DOHH2 (cell line): ENCODE data around the gene SYT7.
A peak's percentile ranks its signal among the peaks of the same experiment; 100 is the strongest.
"Not testable (repeated sequence)": the region's sequence is repeated elsewhere in the genome, so short reads cannot be mapped to it uniquely, and the experiment has no call there.

Experiments used
- H3F3A ChIP-seq: fragments of 200-600 bp; sonication (generic), shearing (Covaris generic); 2 replicates; pipeline ENCODE4 v1.6.0; 2016; ENCODE audit warnings: antibody characterized with exemption, mild to moderate bottlenecking; ENCODE audit not compliant: control insufficient read depth, insufficient read depth
- H3K27ac ChIP-seq: fragments of 200-600 bp; sonication (generic); 2 replicates; pipeline ENCODE4 v1.5.1; 2014; ENCODE audit warnings: low read depth, mild to moderate bottlenecking, low read length, moderate library complexity
- H3K27me3 ChIP-seq: fragments of 200-600 bp; sonication (generic); 2 replicates; pipeline ENCODE4 v1.6.1; 2014; ENCODE audit warnings: mild to moderate bottlenecking, low read length, mixed read lengths; ENCODE audit not compliant: control insufficient read depth
- H3K36me3 ChIP-seq: fragments of 200-600 bp; sonication (generic); 2 replicates; pipeline ENCODE4 v1.6.1; 2014; ENCODE audit warnings: mild to moderate bottlenecking, low read length, moderate library complexity, mixed read lengths; ENCODE audit not compliant: control insufficient read depth
- H3K4me1 ChIP-seq: fragments of 200-600 bp; sonication (generic); 2 replicates; pipeline ENCODE4 v1.6.1; 2014; ENCODE audit warnings: mild to moderate bottlenecking, low read length, mixed read lengths; ENCODE audit not compliant: control insufficient read depth
- H3K4me2 ChIP-seq: fragments of 200-600 bp; sonication (generic); 2 replicates; pipeline ENCODE4 v1.6.0; 2014; ENCODE audit warnings: mild to moderate bottlenecking, low read length, moderate library complexity
- H3K4me3 ChIP-seq: fragments of 200-600 bp; sonication (generic); 2 replicates; pipeline ENCODE4 v1.5.1; 2014; ENCODE audit warnings: mild to moderate bottlenecking, low read length, mixed read lengths
- H3K79me2 ChIP-seq: fragments of 200-600 bp; sonication (generic); 2 replicates; pipeline ENCODE4 v1.6.1; 2014; ENCODE audit warnings: mild to moderate bottlenecking, low read length, mixed read lengths; ENCODE audit not compliant: control insufficient read depth
- H3K9me2 ChIP-seq: fragments of 200-600 bp; sonication (generic); replicated peaks from 2 replicates; pipeline ENCODE4 v1.6.1; 2014; ENCODE audit warnings: mild to moderate bottlenecking, low read length, mixed read lengths; ENCODE audit not compliant: control insufficient read depth
- H3K9me3 ChIP-seq: fragments of 200-600 bp; sonication (generic); 2 replicates; pipeline ENCODE4 v1.6.1; 2014; ENCODE audit warnings: antibody characterized with exemption, low read length, mixed read lengths; ENCODE audit not compliant: control insufficient read depth, insufficient read depth
- H4K20me1 ChIP-seq: fragments of 200-600 bp; sonication (generic); 2 replicates; pipeline ENCODE4 v1.6.0; 2014; ENCODE audit warnings: low read depth, mild to moderate bottlenecking, antibody characterized with exemption, low read length, moderate library complexity; ENCODE audit not compliant: control insufficient read depth, insufficient read depth
- CTCF ChIP-seq: fragments of 200-600 bp; sonication (generic); IDR thresholded peaks from one replicate; pipeline ENCODE4 v1.5.1; 2014; ENCODE audit warnings: antibody characterized with exemption, mild to moderate bottlenecking, low read depth, low read length; ENCODE audit not compliant: poor library complexity, severe bottlenecking
- EZH2phosphoT487 ChIP-seq: fragments of 200-600 bp; sonication (generic); IDR thresholded peaks from 2 replicates; pipeline ENCODE4 v1.6.1; 2017; ENCODE audit warnings: borderline replicate concordance, mild to moderate bottlenecking, antibody characterized with exemption, low read length, moderate library complexity, mixed read lengths

Gene SYT7

GRCh38 chr11:61480261-61480993 lies 100.4 kb downstream of the SYT7 start:
- H3F3A ChIP-seq = no peaks in the 10 kb centered on the region; the same call in 1 of the 2 replicates
- H4K20me1 ChIP-seq = 0 out of 2 replicates have a peak, but pooled peaks cover 5% of the 10 kb centered on the region
- H3K27me3 ChIP-seq = peaks cover 11% of the 10 kb centered on the region; the same call in 1 of the 2 replicates
- no peak overlapping the region for H3K27ac ChIP-seq
- H3K4me1 ChIP-seq = no peaks in the 10 kb centered on the region
- no peaks in the 10 kb centered on the region for H3K79me2 ChIP-seq
- no peaks in the 10 kb centered on the region for H3K9me2 ChIP-seq
- H3K4me3 ChIP-seq = no peak overlapping the region
- H3K36me3 ChIP-seq = no peaks in the 10 kb centered on the region
- TF ChIP-seq CTCF (no peak), EZH2phosphoT487 (no peak)
- H3K9me3 ChIP-seq = no peaks in the 10 kb centered on the region
- no peak overlapping the region for H3K4me2 ChIP-seq

- not testable (repeated sequence) for H3K79me2 ChIP-seq, H3K36me3 ChIP-seq, H3K4me2 ChIP-seq, H4K20me1 ChIP-seq, H3K9me2 ChIP-seq, H3K4me1 ChIP-seq, H3K4me3 ChIP-seq, H3K27ac ChIP-seq, H3K9me3 ChIP-seq, H3F3A ChIP-seq
- peaks cover 11% of the 10 kb centered on the region; the same call in 1 of the 2 replicates for H3K27me3 ChIP-seq
Measured at GRCh38 chr11:61479360-61480058, 101.4 kb downstream of the SYT7 start.

GRCh38 chr11:61477727-61478148 lies 103.1 kb downstream of the SYT7 start:
- Histone ChIP-seq H3F3A (no peaks in the 10 kb centered on the region; the same call in 1 of the 2 replicates), H4K20me1 (0 out of 2 replicates have a peak, but pooled peaks cover 5% of the 10 kb centered on the region), H3K79me2 (no peaks in the 10 kb centered on the region), H3K27ac (no peak overlapping the region), H3K36me3 (no peaks in the 10 kb centered on the region), H3K4me2 (no peak overlapping the region), H3K9me3 (no peaks in the 10 kb centered on the region), H3K9me2 (no peaks in the 10 kb centered on the region), H3K27me3 (peaks cover 11% of the 10 kb centered on the region; the same call in 1 of the 2 replicates), H3K4me1 (no peaks in the 10 kb centered on the region), H3K4me3 (no peak overlapping the region)
- TF ChIP-seq CTCF (peak; percentile 94), EZH2phosphoT487 (no peak)

GRCh38 chr11:61477126-61477525 lies 103.8 kb downstream of the SYT7 start:
- Histone ChIP-seq H3K4me1 (no peaks in the 10 kb centered on the region), H3K4me2 (no peak overlapping the region), H3K9me2 (no peaks in the 10 kb centered on the region), H3K79me2 (no peaks in the 10 kb centered on the region), H3K27ac (no peak overlapping the region), H3K4me3 (no peak overlapping the region), H4K20me1 (0 out of 2 replicates have a peak, but pooled peaks cover 5% of the 10 kb centered on the region), H3F3A (no peaks in the 10 kb centered on the region; the same call in 1 of the 2 replicates), H3K9me3 (no peaks in the 10 kb centered on the region), H3K27me3 (peaks cover 11% of the 10 kb centered on the region; the same call in 1 of the 2 replicates), H3K36me3 (no peaks in the 10 kb centered on the region)
- TF ChIP-seq CTCF (no peak), EZH2phosphoT487 (no peak)
